Ishikawa (cell line): ENCODE data around the gene STUM.

Source experiments
- CEBPB ChIP-seq: IDR thresholded peaks from 2 replicates; pipeline ENCODE4 v1.6.1; 2012
- CREB1 ChIP-seq: IDR thresholded peaks from 2 replicates; pipeline ENCODE4 v1.6.1; 2012; ENCODE audit warnings: low read depth
- EGR1 ChIP-seq: IDR thresholded peaks from 2 replicates; pipeline ENCODE4 v1.6.1; 2012
- EP300 ChIP-seq: IDR thresholded peaks from 2 replicates; pipeline ENCODE4 v1.6.1; 2012; ENCODE audit warnings: borderline replicate concordance
- FOXM1 ChIP-seq: IDR thresholded peaks from 2 replicates; pipeline ENCODE4 v1.6.1; 2012; ENCODE audit warnings: low read depth, borderline replicate concordance
- MAX ChIP-seq: IDR thresholded peaks from 2 replicates; pipeline ENCODE4 v1.6.1; 2012
- NFIC ChIP-seq: IDR thresholded peaks from 2 replicates; pipeline ENCODE4 v1.6.1; 2012
- RAD21 ChIP-seq: IDR thresholded peaks from 2 replicates; pipeline ENCODE4 v1.6.1; 2012; ENCODE audit warnings: low read depth
- REST ChIP-seq: IDR thresholded peaks from 2 replicates; pipeline ENCODE4 v1.6.1; 2012; ENCODE audit warnings: low read depth, mild to moderate bottlenecking
- TAF1 ChIP-seq: IDR thresholded peaks from 2 replicates; pipeline ENCODE4 v1.6.1; 2012; ENCODE audit warnings: low read depth, mild to moderate bottlenecking
- TCF12 ChIP-seq: IDR thresholded peaks from 2 replicates; pipeline ENCODE4 v1.6.1; 2012; ENCODE audit warnings: low read depth
- TEAD4 ChIP-seq: IDR thresholded peaks from 2 replicates; pipeline ENCODE4 v1.6.1; 2012
- USF1 ChIP-seq: IDR thresholded peaks from 2 replicates; pipeline ENCODE4 v1.6.1; 2012
- YY1 ChIP-seq: IDR thresholded peaks from 2 replicates; pipeline ENCODE4 v1.6.1; 2012; ENCODE audit warnings: low read depth
- ZBTB7A ChIP-seq: IDR thresholded peaks from 2 replicates; pipeline ENCODE4 v1.6.1; 2012; ENCODE audit warnings: low read depth

STUM gene

GRCh38 chr1:226578946-226579578 lies 30.5 kb downstream of the STUM start:
- no peak for TF ChIP-seq TAF1
- TF ChIP-seq REST: no peak
- no peak for TF ChIP-seq ZBTB7A
- no peak for TF ChIP-seq USF1
- TF ChIP-seq EGR1: no peak
- TF ChIP-seq MAX: no peak
- no peak for TF ChIP-seq CEBPB
- TF ChIP-seq TEAD4: no peak
- no peak for TF ChIP-seq FOXM1
- TF ChIP-seq RAD21: no peak
- no peak for TF ChIP-seq TCF12

- TF ChIP-seq CREB1 (no peak), NFIC (no peak), FOXM1 (no peak), YY1 (no peak), ZBTB7A (no peak), RAD21 (no peak), CEBPB (no peak), MAX (no peak), TAF1 (no peak), REST (no peak)
These were observed 31.3 kb downstream of the STUM start for GRCh38 chr1:226579781-226580323.

GRCh38 chr1:226580625-226581270 lies 32.2 kb downstream of the STUM start:
- TF ChIP-seq RAD21 (no peak), REST (peak; percentile 69)

GRCh38 chr1:226581650-226582330 lies 33.2 kb downstream of the STUM start:
- TF ChIP-seq RAD21 (no peak), CREB1 (no peak), USF1 (no peak), TCF12 (no peak), EP300 (no peak)

GRCh38 chr1:226582966-226583365 lies 34.4 kb downstream of the STUM start:
- TF ChIP-seq ZBTB7A (no peak), CEBPB (no peak), FOXM1 (no peak), EP300 (no peak), REST (no peak), TEAD4 (no peak), YY1 (no peak), EGR1 (no peak), USF1 (no peak), RAD21 (no peak), NFIC (no peak), CREB1 (no peak), MAX (no peak), TCF12 (no peak), TAF1 (no peak)
